ENCODE results near the gene TPSD1. TPM values are rescaled to one million over a fixed set of nuclear protein-coding genes. Genes with fewer than 3 reads are reported as not detected.
"Not testable (repeated sequence)": the region's sequence is repeated elsewhere in the genome, so short reads cannot be mapped to it uniquely, and the experiment has no call there.

The TPSD1 gene
- total and polyA plus RNA-seq, 2 donors (not counting 3 experiments of a cell fraction or from before 2014, with no cell fraction given), result not detected

GRCh38 chr16:1291576-1291974, 35.7 kb downstream of the TPSD1 start:
- Histone ChIP-seq H3K4me2 (ENCODE audit: insufficient read depth, low read length) (no peak overlapping the region), H2AFZ (ENCODE audit: low read depth, low read length) (no peak overlapping the region), H3K27me3 (ENCODE audit: control insufficient read depth in 2 of 2, insufficient read depth in 2 of 2, low read length in 2 of 2) (peaks cover 17 to 18% of the 10 kb centered on the region in 2 experiments), H3K9me1 (replicated peaks; ENCODE audit: control insufficient read depth, extremely low read depth, insufficient read depth, low read length) (no peaks in the 10 kb centered on the region), H4K20me1 (replicated peaks; ENCODE audit: control insufficient read depth, extremely low read depth, insufficient read depth, low read length) (no peaks in the 10 kb centered on the region), H3K79me2 (ENCODE audit: control insufficient read depth, insufficient read depth, low read length) (no peaks in the 10 kb centered on the region), H3K9ac (replicated peaks; ENCODE audit: extremely low read depth, insufficient read depth, low read length) (no peak overlapping the region), H3K27ac (ENCODE audit: insufficient read depth, low read depth, low read length) (no peak overlapping the region), H3K9me3 (replicated peaks; ENCODE audit: control insufficient read depth, insufficient read depth, low read length) (no peaks in the 10 kb centered on the region), H3K4me3 (replicated peaks in 1 of 3; ENCODE audit: insufficient read depth in 1 of 3, low read depth in 1 of 3, low read length in 3 of 3) (no peak overlapping the region), H3K4me1 (ENCODE audit: control insufficient read depth, extremely low read depth, insufficient read depth, low read length) (no peaks in the 10 kb centered on the region), H3K36me3 (ENCODE audit: control insufficient read depth in 2 of 2, extremely low read depth in 1 of 2, insufficient read depth in 2 of 2, low read length in 2 of 2) (no peaks in the 10 kb centered on the region)
- DNase-seq (ENCODE audit: low read depth, low spot score) (no peak), FAIRE-seq (no peak)
- TF ChIP-seq CTCF (IDR thresholded peaks at IDR 0.05; ENCODE audit: extremely low read depth in 1 of 2, insufficient read depth in 1 of 2, low read depth in 1 of 2, low read length in 2 of 2), result no peak
- TF ChIP-seq EZH2 (IDR thresholded peaks at IDR 0.05; ENCODE audit: borderline replicate concordance, low read depth, low read length, severe bottlenecking), result no peak
- no peak for TF ChIP-seq FOS (IDR thresholded peaks at IDR 0.05; ENCODE audit: borderline replicate concordance, insufficient read depth, low read length)
- no peak for TF ChIP-seq GATA2 (IDR thresholded peaks at IDR 0.05; ENCODE audit: insufficient read depth, insufficient read length, low read depth, low read length)
- no peak for TF ChIP-seq JUN (IDR thresholded peaks at IDR 0.05; ENCODE audit: borderline replicate concordance, insufficient read depth, insufficient read length, low read depth)
- TF ChIP-seq MYC (IDR thresholded peaks at IDR 0.05; ENCODE audit: low read depth, low read length), result no peak
- no peak for TF ChIP-seq POLR2A (IDR thresholded peaks at IDR 0.05; ENCODE audit: low read depth, low read length)
- TF ChIP-seq POLR2AphosphoS5 (IDR thresholded peaks at IDR 0.05; ENCODE audit: insufficient read depth, low read depth, low read length), result no peak
- TF ChIP-seq MAX (IDR thresholded peaks at IDR 0.05; ENCODE audit: insufficient read depth, insufficient read length), result no peak
- ChIA-PET CTCF (interaction anchor here (1.4 to 2.5 kb wide), 2 partner anchors 9 to 11 kb away, joined by 3 to 15 read pairs; no protein-coding TSS in a partner anchor), POLR2A (no interaction called here)
- no TSS peak for BruUV-seq (replicated peaks)
- intact Hi-C loops (cut with micrococcal nuclease), result no loop called here
- dilution Hi-C loops (cut with MboI; ENCODE audit: extremely low pct_ligation_motif_present, low sequenced_read_pairs), result no loop called here

- H3K27me3 ChIP-seq (ENCODE audit: control insufficient read depth in 2 of 2, insufficient read depth in 2 of 2, low read length in 2 of 2), result peaks cover 17 to 18% of the 10 kb centered on the region in 2 experiments
- H3K36me3 ChIP-seq (ENCODE audit: control insufficient read depth in 2 of 2, extremely low read depth in 1 of 2, insufficient read depth in 2 of 2, low read length in 2 of 2); CTCF ChIA-PET; H3K4me2 ChIP-seq (ENCODE audit: insufficient read depth, low read length); H3K4me3 ChIP-seq (replicated peaks in 1 of 3; ENCODE audit: insufficient read depth in 1 of 3, low read depth in 1 of 3, low read length in 3 of 3); H3K9me1 ChIP-seq (replicated peaks; ENCODE audit: control insufficient read depth, extremely low read depth, insufficient read depth, low read length); H3K79me2 ChIP-seq (ENCODE audit: control insufficient read depth, insufficient read depth, low read length); intact Hi-C loops (cut with micrococcal nuclease); BruUV-seq (replicated peaks); DNase-seq (ENCODE audit: low read depth, low spot score); H3K4me1 ChIP-seq (ENCODE audit: control insufficient read depth, extremely low read depth, insufficient read depth, low read length); H3K9ac ChIP-seq (replicated peaks; ENCODE audit: extremely low read depth, insufficient read depth, low read length); H4K20me1 ChIP-seq (replicated peaks; ENCODE audit: control insufficient read depth, extremely low read depth, insufficient read depth, low read length); H2AFZ ChIP-seq (ENCODE audit: low read depth, low read length); FAIRE-seq; dilution Hi-C loops (cut with MboI; ENCODE audit: extremely low pct_ligation_motif_present, low sequenced_read_pairs); H3K9me3 ChIP-seq (replicated peaks; ENCODE audit: control insufficient read depth, insufficient read depth, low read length); H3K27ac ChIP-seq (ENCODE audit: insufficient read depth, low read depth, low read length): not testable (repeated sequence)
- POLR2A ChIA-PET, result interaction anchor here (0.6 kb wide), 1 partner anchor 293 kb away, joined by 5 read pairs; no protein-coding TSS in a partner anchor
Observed at GRCh38 chr16:1292208-1292607, 36.3 kb downstream of the TPSD1 start.

- dilution Hi-C loops (cut with MboI; ENCODE audit: extremely low pct_ligation_motif_present, low sequenced_read_pairs); CTCF ChIA-PET; intact Hi-C loops (cut with micrococcal nuclease); DNase-seq (ENCODE audit: low read depth, low spot score); H3K4me1 ChIP-seq (ENCODE audit: control insufficient read depth, extremely low read depth, insufficient read depth, low read length); FAIRE-seq; H3K4me3 ChIP-seq (replicated peaks in 1 of 3; ENCODE audit: insufficient read depth in 1 of 3, low read depth in 1 of 3, low read length in 3 of 3); H3K27ac ChIP-seq (ENCODE audit: insufficient read depth, low read depth, low read length); H4K20me1 ChIP-seq (replicated peaks; ENCODE audit: control insufficient read depth, extremely low read depth, insufficient read depth, low read length); H3K9ac ChIP-seq (replicated peaks; ENCODE audit: extremely low read depth, insufficient read depth, low read length); H2AFZ ChIP-seq (ENCODE audit: low read depth, low read length); H3K79me2 ChIP-seq (ENCODE audit: control insufficient read depth, insufficient read depth, low read length); BruUV-seq (replicated peaks); H3K9me3 ChIP-seq (replicated peaks; ENCODE audit: control insufficient read depth, insufficient read depth, low read length); H3K4me2 ChIP-seq (ENCODE audit: insufficient read depth, low read length); POLR2A ChIA-PET; H3K36me3 ChIP-seq (ENCODE audit: control insufficient read depth in 2 of 2, extremely low read depth in 1 of 2, insufficient read depth in 2 of 2, low read length in 2 of 2); H3K9me1 ChIP-seq (replicated peaks; ENCODE audit: control insufficient read depth, extremely low read depth, insufficient read depth, low read length): not testable (repeated sequence)
- H3K27me3 ChIP-seq (ENCODE audit: control insufficient read depth in 2 of 2, insufficient read depth in 2 of 2, low read length in 2 of 2), result peaks cover 15% of the 10 kb centered on the region in 2 experiments
Observed at GRCh38 chr16:1292808-1293207, 36.9 kb downstream of the TPSD1 start.

Data from endothelial cell of umbilical vein (primary cell).